ENCODE measurements around the gene CTRL.
"Not testable (repeated sequence)": the region's sequence is repeated elsewhere in the genome, so short reads cannot be mapped to it uniquely, and the experiment has no call there.

CTRL gene

DNA sequence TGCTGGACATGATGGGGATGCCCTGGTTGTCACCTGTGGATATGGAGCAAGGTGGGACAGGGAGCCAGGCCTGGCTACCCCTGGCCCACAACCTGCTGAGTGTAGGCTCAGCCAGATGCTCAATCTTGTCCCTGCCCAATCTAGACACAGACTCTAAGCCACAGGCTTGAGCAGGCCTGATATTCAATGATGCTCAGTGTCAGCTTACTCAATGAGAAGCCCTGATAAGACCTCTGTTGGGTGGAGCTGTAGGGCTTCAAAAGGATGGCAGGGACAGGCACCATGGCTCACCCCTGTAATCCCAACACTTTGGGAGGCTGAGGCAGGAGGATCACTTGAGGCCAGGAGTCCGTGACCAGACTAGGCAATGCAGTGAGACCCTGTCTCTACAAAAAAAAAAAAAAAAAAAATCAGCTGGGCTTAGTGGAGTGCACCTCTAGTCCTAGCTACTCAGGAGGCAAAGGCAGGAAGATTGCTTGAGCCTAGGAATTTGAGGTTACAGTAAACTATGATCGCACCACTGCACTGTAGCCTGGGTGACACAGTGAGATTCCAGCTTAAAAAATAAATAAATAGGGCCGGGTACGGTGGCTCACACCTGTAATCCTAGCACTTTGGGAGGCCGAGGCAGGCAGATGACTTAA is 8.9 kb upstream of the CTRL start:
- DNase-seq, result no peak

DNA sequence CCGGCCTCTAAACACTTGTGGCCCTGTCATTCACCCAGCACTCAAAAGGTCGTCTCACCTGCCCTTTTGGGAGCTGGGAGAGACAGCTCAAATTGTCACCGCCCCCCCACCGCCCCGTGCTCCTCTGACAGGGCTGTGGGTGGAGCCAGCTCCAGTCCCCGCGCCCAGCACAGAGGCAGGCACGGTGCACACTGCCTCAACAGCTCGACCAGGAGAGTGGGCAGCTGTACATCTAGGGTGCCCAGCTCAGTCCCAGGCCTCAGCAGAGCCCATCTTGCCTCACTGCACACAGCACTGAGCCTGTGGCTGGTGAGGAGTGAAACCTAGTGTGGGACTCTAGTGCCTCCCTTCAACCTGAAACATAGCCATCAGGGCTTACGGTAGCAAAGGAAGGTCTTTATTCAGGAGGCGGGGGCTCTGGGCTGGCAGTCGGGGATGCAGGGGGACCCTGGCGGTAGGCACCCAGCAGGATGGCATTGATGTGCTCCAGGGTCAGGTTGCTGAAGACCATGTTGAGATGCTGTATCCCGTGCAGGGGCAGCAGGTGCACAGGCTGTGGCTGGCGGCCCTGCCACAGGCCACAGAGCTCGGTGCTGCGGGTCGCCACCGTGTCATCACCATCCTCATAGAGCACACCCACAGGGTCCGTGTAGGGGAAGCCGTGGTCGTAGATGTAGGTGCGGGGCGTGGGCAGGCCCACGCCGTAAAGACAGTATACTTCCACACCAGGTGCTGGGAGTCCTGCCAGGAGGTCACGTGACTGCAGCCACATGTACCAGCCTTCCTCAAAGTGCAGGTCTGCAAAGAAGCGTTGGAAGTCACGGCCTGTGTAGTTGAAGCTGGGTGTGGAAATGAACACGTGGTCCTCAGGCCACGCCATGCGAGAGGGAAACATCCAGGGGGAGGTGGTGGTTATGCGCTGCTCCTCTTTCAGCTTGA is 8.1 kb upstream of the CTRL start:
- DNase-seq, result no peak

DNA sequence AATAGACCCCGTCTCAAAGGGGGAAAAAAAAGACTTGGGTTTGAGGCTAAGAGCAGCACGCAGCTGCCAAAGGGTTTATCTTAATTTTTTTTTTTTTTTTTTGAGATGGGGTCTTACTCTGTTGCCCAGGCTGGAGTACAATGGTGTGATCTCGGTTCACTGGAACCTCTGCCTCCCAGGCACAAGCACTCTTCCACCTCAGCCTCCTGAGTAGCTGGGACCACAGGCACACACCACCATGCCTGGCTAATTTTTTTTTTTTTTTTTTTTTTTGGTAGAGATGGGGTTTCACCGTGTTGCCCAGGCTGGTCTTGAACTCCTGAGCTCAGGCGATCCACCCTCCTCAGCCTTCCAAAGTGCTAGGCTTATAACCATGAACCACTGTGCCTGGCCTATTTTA is 6.1 kb upstream of the CTRL start:
- DNase-seq, result not testable (repeated sequence)

DNA sequence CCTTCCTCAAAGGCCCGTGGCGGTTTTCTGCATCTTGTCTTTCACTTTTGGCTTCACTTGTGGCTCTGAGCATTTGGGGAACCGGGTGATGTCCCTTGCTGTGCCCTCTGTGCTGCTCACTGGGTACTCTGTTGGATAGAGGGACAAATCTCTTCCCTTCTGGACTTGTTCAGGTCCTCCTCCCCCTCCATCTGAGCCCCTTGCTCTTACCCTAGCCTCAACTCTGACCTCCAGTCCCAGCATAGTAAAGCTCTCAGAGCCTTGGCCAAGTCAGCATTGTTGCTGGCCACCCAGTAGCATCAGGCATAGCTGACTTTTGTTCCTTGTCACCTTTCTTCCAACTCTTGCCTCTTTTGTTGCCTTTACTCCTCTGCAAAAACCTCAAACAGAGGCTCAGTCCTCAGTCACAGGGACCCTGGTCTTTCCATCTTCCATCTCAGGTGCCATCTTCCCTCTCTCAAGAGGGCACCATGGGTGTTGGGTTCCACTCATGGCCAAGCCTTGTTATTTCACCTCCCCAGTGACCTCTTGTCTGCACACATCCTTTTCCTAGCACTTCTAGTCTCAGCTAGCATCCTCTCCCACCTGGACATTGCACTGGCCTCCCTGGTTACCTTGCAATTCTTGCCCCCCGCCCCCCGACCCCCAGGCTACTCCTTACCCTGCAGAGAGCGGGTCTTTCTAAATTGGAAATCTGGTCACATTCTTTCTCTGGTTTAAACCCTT is 5.4 kb upstream of the CTRL start:
- DNase-seq, result peak; percentile 84

DNA sequence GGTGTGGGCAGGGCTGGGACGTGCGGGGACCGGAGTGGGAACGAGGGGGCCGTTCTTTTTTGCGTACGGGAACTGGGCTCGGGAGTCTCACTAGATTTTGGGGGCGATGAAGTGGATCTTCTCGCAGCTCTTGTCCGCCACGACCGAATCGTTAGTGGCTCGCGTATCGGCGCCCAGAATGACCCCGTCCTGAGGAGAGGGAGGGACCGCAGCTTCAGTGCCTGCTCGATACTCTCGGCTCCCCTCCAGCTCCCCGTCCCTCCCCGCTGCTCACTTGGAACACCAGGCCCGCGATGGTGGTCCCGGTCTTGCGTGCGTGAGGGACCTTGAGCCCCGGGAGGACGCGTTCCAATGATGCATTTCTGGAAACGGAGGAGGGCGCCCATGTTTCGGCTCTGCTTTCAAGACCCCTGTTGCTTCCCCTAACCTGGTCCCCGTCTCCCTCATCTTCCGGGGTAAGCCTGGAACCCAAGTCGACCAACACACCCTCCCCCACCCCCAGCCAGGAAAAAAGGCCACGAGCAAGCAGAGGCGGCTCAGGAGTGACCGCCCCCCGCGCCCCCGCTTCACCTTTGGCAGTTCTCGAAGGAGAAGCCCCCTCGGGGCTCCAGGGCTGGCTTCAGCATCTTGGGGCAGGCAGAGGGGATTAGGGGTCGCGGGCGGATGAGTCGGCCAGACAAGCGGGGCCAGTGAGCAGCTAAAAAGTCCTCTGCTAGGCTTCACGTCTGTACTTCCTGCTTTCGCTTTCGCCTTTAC is 4.6 kb upstream of the CTRL start, which contains the start of gene PSMB10:
Gene PSMB10 (minus strand): TSS at position 727 of the 756 bp plus-strand sequence. CDS start 101 bp downstream, at position 626.
- no peak for DNase-seq

DNA sequence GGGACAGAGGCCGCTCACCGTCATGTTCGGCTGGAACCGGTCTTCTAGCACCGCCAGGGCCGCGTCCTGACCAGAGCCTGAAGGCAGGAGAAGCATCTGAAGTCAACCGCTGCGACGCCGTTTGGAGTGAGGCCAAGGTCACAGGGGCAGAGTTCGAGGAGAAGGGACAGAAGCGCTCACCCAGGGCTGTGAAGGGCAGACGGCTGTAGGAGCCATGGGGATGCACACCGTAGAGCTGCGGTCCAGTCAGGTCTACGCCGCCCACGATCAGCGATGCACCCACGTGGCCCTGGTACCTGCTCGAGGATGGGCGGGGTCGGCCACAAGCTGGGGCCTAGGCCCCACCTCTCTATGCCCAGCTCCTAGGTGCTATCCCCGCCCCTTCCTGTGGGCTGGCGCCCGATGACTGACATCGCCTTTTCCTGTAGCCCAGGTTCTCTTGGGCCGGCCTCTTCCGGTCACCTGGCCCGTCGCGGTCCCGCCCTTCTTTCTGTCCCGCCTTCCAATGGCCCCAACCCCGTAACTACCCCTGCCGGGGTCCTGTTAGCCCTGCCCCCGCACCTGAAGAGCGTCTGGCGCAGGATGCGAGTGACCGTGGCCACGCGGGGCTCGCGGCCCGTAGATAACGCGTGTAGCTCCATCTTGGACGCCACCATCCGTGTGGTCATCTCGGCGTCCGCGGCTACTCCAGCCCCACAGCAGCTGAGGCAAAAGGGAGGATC is 3.9 kb upstream of the CTRL start:
- peak; percentile 65 for DNase-seq

DNA sequence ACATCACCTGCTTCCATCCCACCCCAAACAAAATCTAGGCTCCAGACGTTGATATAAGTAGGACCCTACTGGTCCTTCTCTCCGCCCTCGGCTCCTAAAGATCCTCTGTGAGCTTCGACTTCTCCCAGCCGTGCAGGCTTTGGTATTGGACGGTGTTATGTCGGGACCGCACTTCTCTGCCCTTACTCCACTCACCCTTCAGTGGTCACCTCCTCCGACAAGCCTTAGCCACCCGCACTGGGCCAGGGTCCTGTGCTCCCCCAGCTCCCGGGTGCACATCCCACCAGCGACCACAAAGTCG is 3.4 kb upstream of the CTRL start:
- no peak for DNase-seq

DNA sequence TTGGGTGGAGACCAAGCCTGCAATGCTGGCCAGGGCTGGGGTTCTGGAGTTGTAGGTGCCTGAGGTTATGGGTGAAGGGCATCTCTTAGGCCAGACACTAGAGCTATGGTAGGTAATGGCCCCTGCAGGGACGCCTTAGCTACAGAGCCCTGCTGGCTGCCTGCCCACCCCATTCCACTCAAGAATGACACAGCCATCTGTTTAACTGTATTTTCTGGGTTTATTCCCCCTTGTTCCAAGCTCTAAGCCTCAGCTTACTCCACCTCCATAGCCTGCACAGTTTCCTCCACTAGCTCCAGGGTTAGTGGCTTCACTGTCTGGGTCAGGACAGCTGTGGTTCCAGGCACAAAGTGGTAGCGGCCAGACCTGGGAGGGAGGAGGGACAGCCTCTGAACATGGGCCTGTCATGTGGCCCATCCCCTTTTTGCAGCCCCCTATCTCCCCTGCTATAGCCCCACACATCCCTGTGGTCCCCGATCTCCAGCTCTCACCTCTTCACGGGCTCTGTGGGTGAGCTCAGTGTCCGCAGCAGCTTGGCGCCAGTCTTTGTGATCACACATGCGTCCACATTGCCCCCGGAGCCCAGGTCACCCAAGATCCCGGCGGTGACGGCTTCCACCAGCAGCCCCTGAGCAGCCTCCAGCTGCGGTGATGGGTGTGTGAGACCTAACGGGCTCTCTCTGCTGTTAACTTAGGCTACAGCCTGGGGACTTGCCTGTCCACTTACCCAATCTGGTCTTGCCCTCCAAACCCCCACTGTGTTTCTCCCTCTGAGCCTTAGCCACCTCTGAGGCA is 2.8 kb upstream of the CTRL start:
- no peak for DNase-seq

DNA sequence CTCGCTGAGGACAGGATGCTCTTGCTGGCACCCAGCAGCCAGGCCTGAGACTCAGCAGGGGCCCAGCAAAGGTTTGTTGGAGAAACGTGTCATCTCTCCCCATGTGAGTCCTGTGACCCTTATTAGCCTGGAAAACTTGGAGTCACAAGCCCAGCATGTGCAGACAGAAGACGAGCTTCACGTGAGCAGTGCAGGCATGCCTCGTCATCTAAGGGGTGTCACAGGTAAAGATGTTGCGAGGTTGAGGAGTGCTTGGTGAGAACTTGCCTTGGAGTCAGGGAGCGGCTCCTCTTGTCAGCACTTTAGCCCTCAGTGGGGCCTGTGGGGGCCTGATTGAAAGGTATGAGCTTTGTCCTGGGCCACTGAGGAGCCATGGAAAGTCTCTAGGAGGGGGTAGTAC is 2.1 kb upstream of the CTRL start:
- DNase-seq, result no peak

DNA sequence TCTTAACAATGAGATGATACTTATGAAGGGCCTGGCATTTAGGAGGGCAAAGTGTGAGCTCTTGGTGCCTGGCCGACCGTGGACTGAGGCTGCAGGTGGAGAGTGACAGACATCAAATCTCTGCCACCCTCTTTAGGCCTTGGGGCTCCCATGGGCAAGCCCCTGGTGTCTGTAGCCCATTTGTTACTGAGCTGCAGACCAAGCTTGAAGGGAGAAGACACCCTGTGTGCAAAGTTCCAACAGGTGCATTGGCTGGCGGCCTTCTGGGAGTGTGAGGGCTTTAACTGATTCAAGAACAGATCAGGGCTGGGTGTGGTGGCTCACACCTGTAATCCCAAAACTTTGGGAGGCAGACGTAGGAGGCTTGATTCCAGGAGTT is 789 bp upstream of the CTRL start:
- no peak for DNase-seq

DNA sequence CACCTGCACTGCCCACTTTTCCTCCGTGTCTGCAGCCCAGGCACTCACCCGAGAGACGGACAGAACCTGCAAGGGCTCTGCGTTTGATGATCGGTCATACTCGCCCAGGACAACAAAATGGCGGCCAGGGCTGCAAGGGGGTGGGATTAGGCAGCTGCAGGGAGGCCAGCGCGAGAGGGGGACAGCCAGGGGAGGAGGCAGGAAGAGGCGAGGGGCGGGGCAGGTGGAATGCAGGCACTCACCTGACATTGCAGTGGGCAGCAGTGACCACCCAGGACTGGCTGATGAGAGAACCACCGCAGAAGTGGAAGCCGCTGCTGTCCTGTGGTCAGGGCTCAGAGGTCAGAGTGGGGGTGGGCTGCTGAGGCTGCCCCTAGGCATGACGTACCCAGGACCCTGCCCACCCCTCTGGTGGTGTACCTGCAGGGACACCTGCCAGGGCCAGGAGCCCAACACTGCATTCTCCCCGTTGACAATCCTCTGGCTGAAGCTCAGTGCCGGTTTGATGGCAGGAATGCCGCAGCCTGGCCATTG is 917 bp downstream of the CTRL start:
- DNase-seq, result no peak

DNA sequence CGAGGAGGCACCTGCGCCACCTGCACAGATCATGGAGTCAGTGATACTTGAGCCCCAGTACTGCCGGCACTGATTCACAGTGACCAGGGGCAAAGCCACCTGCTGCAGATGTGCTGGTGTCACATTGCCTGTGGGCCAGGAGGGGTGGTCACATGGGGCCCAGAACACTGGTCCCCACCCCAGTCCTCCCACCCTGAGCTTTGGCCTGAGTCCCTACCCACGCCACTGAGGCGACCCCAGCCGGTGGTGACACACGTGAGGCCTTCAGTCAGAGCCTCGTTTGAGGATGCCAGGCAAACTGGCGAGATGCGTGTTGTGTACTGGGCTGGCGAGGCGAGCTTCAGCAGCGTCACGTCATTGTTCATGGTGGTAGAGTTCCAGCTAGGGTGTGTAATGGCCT is 1.5 kb downstream of the CTRL start:
- DNase-seq, result no peak

DNA sequence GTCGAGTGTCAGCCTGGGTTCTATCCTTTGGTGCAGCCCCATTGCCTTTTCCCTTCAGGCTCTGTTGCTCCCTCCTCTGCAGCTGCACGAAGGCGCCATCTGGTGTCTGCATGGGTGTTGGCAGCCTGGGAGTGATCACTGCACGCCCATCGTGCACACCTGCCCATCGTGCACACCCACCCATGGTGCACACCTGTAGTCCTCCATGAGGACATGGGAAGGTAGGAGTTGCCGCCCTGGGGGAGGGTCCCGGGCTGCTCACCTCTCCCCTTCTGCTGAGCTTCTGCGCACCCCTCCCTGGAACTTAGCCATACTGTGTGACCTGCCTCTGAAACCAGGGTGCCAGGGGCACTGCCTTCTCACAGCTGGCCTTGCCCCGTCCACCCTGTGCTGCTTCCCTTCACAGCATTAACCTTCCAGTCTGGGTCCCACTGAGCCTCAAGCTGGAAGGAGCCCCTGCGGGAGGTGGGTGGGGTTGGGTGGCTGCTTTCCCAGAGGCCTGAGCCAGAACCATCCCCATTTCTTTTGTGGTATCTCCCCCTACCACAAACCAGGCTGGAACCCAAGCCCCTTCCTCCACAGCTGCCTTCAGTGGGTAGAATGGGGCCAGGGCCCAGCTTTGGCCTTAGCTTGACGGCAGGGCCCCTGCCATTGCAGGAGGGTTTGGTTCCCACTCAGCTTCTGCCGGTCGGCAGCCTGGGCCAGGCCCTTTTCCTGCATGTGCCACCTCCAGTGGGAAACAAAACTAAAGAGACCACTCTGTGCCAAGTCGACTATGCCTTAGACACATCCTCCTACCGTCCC is 2.9 kb downstream of the CTRL start:
- DNase-seq, result no peak

DNA sequence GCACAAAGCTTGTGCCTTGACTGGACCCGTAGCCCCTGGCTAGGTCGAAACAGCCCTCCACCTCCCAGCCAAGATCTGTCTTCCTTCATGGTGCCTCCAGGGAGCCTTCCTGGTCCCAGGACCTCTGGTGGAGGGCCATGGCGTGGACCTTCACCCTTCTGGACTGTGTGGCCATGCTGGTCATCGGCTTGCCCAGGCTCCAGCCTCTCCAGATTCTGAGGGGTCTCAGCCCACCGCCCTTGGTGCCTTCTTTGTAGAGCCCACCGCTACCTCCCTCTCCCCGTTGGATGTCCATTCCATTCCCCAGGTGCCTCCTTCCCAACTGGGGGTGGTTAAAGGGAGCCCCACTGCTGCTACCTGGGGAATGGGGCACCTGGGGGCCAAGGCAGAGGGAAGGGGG is 3.5 kb downstream of the CTRL start:
- DNase-seq, result no peak

DNA sequence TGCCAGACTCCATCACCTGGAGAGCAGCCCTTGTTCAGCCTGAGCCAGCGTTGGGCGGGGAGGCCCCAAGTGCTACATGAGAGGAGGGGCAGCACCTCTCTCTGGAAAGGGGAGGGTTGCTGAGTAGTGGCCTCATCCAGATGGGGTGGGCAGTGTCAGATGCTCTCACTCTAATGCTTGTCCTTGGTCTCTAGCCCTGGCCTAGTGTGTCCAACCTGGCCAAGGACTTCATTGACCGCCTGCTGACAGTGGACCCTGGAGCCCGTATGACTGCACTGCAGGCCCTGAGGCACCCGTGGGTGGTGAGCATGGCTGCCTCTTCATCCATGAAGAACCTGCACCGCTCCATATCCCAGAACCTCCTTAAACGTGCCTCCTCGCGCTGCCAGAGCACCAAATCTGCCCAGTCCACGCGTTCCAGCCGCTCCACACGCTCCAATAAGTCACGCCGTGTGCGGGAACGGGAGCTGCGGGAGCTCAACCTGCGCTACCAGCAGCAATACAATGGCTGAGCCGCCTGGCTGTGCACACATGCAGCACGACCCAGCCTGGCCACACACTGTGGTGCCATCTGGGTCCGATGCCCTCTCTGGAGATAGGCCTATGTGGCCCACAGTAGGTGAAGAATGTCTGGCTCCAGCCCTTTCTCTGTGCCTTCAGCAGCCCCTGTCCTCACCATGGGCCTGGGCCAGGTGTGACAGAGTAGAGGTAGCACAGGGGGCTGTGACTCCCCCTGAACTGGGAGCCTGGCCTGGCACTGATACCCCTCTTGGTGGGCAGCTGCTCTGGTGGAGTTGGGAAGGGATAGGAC is 4.3 kb downstream of the CTRL start:
- DNase-seq, result no peak

DNA sequence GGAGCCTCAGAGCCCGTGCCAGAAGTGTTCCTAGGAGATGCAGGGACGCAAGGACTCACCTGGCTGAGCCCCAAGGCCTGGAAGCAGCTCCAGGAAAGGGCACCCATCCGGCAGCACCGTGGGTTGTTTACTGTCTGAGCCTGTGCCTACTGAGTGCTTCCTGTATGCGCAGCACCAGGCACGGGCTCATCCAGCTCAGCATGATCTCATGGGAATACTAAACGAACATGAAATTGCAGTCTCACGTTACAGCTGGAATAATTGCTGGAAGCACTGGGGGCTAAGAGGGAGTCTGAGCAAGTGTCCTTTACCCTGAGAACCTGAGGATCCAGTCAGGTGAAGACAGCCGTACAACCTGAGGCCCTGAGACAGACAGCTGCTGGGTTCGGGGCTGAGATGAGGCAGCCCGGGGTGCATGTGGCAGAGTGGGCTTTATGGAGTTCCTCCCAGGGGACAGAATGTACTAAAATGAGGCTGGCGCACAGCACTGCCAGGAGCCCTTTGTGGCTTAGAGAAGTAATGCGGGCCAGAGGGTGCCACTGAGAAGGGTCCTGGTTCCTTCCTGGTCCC is 5.4 kb downstream of the CTRL start:
- DNase-seq, result no peak

DNA sequence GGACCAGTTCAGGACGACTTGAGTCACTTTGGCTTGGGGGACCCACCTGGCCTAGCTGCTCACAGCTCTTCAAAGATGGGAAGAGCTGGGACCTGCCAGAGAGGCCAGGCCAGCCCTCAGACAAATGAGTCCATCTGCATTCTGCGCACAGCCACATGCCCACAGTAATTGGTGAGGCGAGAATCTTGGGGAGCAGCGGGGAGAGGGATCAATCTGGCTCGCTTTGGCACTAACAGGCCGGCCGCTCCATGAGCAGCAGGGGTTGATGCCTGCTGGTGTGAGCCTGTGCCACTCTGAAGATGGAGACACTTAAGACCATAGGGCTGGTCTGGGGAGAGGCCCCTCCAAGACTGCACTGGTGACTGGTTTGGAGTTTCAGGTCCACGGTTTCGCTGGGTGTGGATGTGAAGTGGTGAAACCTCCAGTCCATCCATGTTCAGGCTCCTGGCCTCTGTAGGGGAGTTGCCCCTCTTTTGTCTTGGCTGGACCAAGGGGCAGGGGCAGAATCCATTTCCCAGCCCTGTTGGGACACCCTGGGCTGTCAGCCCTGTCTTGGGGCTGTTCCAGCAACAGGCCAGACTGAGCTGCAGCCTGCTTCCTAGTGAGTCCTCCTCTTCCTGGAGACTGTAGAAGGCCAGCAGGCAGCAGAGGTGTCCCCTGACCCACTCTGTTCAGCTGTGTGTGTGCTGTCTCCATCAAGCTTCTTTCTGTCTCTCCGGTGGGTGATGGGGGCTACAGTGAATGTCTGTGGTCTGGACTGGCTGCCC is 7.3 kb downstream of the CTRL start:
- DNase-seq, result no peak

DNA sequence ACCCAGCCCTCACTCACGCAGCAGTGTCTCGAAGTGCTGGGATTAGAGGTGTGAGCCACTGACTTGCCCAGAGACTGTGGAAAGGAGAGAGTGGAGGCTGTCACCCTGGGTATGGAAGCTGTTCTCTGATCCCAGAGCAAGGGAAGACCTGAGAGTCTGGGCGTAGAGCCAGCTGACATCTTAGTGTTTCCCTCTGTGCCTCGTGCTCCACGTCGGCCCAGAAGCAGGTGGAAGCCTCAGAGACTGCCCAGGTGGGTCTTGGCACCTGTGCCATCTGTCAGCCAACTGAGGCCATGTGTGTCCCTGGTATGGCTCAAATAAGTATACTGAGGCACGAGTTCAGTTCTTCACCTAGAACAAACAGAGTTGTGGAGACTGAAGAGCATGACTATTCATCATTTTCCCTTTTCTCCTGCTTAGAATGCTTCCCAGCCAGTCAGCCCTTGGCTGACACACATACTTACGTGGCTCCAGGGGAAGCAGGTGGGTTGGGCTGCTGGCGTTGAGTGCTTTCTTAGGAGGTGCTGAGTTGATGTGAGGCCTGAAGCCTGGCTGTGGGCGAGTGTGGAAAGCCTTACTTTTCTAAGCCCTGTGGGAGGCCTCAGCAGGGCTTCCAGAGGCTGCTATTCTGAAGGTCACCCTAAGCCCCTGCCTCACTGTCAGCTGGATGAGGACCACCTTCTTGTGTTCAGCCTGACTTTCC is 8.1 kb downstream of the CTRL start:
- no peak for DNase-seq

Data from KG1 (cell line).